Neural cell (in vitro differentiated cells): ENCODE results near the gene PDS5B. TPM values are rescaled to one million over a fixed set of nuclear protein-coding genes. Genes with fewer than 3 reads are reported as not detected.

Experiments
- H2AFZ ChIP-seq: fragments of 200-600, 300-800 bp; sonication (generic), shearing (Covaris generic); 2 replicates; pipeline ENCODE4 v1.6.0; 2014; ENCODE audit warnings: low read depth, mild to moderate bottlenecking, antibody characterized with exemption, low read length, moderate library complexity
- H3F3A ChIP-seq: fragments of 200-600 bp; shearing (Covaris generic); 2 replicates; pipeline ENCODE4 v1.6.1; 2016; ENCODE audit warnings: mild to moderate bottlenecking, moderate library complexity, mixed read lengths, antibody characterized with exemption, low read length; ENCODE audit not compliant: insufficient read depth, poor library complexity, severe bottlenecking
- H3K27ac ChIP-seq: fragments of 200-600, 300-800 bp; sonication (generic), shearing (Covaris generic); 2 replicates; pipeline ENCODE4 v1.5.1; 2014; ENCODE audit warnings: mild to moderate bottlenecking, low read length, moderate library complexity
- H3K27me3 ChIP-seq: fragments of 300-800, 200-600 bp; sonication (generic), shearing (Covaris generic); 2 replicates; pipeline ENCODE4 v1.6.0; 2014; ENCODE audit warnings: mild to moderate bottlenecking, low read depth, low read length, moderate library complexity; ENCODE audit not compliant: insufficient read depth
- H3K36me3 ChIP-seq: fragments of 300-800, 200-600 bp; sonication (generic), shearing (Covaris generic); 2 replicates; pipeline ENCODE4 v1.5.1; 2014; ENCODE audit warnings: mild to moderate bottlenecking, antibody characterized with exemption, low read length, moderate library complexity; ENCODE audit not compliant: insufficient read depth
- H3K4me2 ChIP-seq: fragments of 300-800, 200-600 bp; sonication (generic), shearing (Covaris generic); 2 replicates; pipeline ENCODE4 v1.6.0; 2014; ENCODE audit warnings: mild to moderate bottlenecking, low read length
- H3K4me3 ChIP-seq: fragments of 300-800, 200-600 bp; sonication (generic), shearing (Covaris generic); 2 replicates; pipeline ENCODE4 v1.5.1; 2014; ENCODE audit warnings: mild to moderate bottlenecking, low read length, moderate library complexity
- H3K79me2 ChIP-seq: fragments of 200-600 bp; shearing (Covaris generic); replicated peaks from 2 replicates; pipeline ENCODE4 v1.6.0; 2014; ENCODE audit warnings: mild to moderate bottlenecking, low read length, moderate library complexity; ENCODE audit not compliant: insufficient read depth
- H3K9ac ChIP-seq: fragments of 300-800, 200-600 bp; sonication (generic), shearing (Covaris generic); 2 replicates; pipeline ENCODE4 v1.6.1; 2016; ENCODE audit warnings: mild to moderate bottlenecking, low read length, mixed read lengths
- H3K9me2 ChIP-seq: fragments of 200-600 bp; shearing (Covaris generic); 2 replicates; pipeline ENCODE4 v1.6.1; 2016; ENCODE audit warnings: mild to moderate bottlenecking, low read length, mixed read lengths; ENCODE audit not compliant: insufficient read depth
- H3K9me3 ChIP-seq: fragments of 200-600, 300-800 bp; sonication (generic), shearing (Covaris generic); 2 replicates; pipeline ENCODE4 v1.6.1; 2016; ENCODE audit warnings: mild to moderate bottlenecking, mixed run types, low read length, moderate library complexity, mixed read lengths
- H4K20me1 ChIP-seq: fragments of 200-600 bp; shearing (Covaris generic); 2 replicates; pipeline ENCODE4 v1.6.1; 2016; ENCODE audit warnings: mild to moderate bottlenecking, mixed run types; ENCODE audit not compliant: insufficient read depth
- EP300 ChIP-seq: fragments of 450-650 bp; conservative IDR thresholded peaks from 2 replicates; pipeline ENCODE4 v1.6.1; 2014; ENCODE audit warnings: antibody characterized with exemption, mild to moderate bottlenecking, moderate library complexity; ENCODE audit not compliant: poor library complexity, severe bottlenecking
- EZH2 ChIP-seq: fragments of 200-600, 300-800 bp; shearing (Covaris generic), sonication (generic); IDR thresholded peaks from 2 replicates; pipeline ENCODE4 v1.6.1; 2014; ENCODE audit warnings: antibody characterized with exemption, low read length, borderline replicate concordance, mild to moderate bottlenecking; ENCODE audit not compliant: insufficient read depth, poor library complexity, severe bottlenecking
- MXI1 ChIP-seq: fragments of 450-650 bp; conservative IDR thresholded peaks from 2 replicates; pipeline ENCODE4 v1.6.1; 2014; ENCODE audit warnings: antibody characterized with exemption, mild to moderate bottlenecking; ENCODE audit not compliant: poor library complexity, severe bottlenecking
- POLR2AphosphoS5 ChIP-seq: IDR thresholded peaks from 2 replicates; pipeline ENCODE4 v1.6.1; 2012
- RAD21 ChIP-seq: fragments of 450-650 bp; conservative IDR thresholded peaks from 2 replicates; pipeline ENCODE4 v1.6.1; 2014; ENCODE audit warnings: antibody characterized with exemption, mild to moderate bottlenecking, moderate library complexity
- SMC3 ChIP-seq: fragments of 450-650 bp; conservative IDR thresholded peaks from 2 replicates; pipeline ENCODE4 v1.6.1; 2014; ENCODE audit warnings: antibody characterized with exemption, mild to moderate bottlenecking, moderate library complexity; ENCODE audit not compliant: poor library complexity
- TAF1 ChIP-seq: IDR thresholded peaks from 2 replicates; pipeline ENCODE4 v1.6.1; 2012; ENCODE audit warnings: low read depth
- polyA plus RNA-seq: library from polyadenylated mRNA; depleted of rRNA; stranded (reverse); fragments of >200 nt; gene quantifications from 2 replicates; pipeline ENCODE4 v1.2.3, GENCODE V29; 2014
- TF ChIP-seq, protein P1 (sequence below): IDR thresholded peaks from 2 replicates; pipeline ENCODE4 v1.6.1; 2012; ENCODE audit warnings: borderline replicate concordance
- TF ChIP-seq, protein P2 (sequence below): fragments of 450-650 bp; IDR thresholded peaks from 2 replicates; pipeline ENCODE4 v1.5.1; 2014; ENCODE audit warnings: antibody characterized with exemption, mild to moderate bottlenecking, moderate library complexity; ENCODE audit not compliant: poor library complexity, severe bottlenecking

The PDS5B gene
- polyA plus RNA-seq, 1 donor from 2014 or later, result 27.6 TPM

DNA sequence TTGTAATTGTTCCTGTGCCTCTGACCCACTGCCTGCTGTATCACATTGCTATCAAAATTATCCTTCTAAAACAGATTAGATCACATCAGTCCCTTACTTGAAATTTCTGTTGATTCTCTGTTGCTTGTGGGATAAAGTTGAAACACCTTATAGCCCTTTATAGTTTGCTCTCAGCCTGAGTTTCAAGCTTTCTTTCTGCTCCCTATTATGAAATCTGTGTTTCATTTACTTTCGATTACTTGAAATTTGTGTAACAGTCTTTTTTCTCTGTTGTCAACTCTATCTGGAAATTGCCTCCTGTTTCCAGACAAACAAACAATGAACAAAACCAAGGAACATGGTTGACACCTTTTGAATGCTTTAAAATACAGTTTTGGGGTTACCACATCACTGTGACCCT is 167.9 kb downstream of the PDS5B start:
- Histone ChIP-seq H3K9ac (no peak overlapping the region), H3K4me3 (no peak overlapping the region), H3K9me2 (no peaks in the 10 kb centered on the region), H3K4me2 (no peak overlapping the region), H3F3A (no peaks in the 10 kb centered on the region), H3K27me3 (no peaks in the 10 kb centered on the region), H4K20me1 (no peaks in the 10 kb centered on the region), H2AFZ (no peak overlapping the region), H3K9me3 (no peaks in the 10 kb centered on the region), H3K27ac (no peak overlapping the region), H3K79me2 (no peaks in the 10 kb centered on the region), H3K36me3 (peaks cover 14% of the 10 kb centered on the region)
- TF ChIP-seq, protein P1, sequence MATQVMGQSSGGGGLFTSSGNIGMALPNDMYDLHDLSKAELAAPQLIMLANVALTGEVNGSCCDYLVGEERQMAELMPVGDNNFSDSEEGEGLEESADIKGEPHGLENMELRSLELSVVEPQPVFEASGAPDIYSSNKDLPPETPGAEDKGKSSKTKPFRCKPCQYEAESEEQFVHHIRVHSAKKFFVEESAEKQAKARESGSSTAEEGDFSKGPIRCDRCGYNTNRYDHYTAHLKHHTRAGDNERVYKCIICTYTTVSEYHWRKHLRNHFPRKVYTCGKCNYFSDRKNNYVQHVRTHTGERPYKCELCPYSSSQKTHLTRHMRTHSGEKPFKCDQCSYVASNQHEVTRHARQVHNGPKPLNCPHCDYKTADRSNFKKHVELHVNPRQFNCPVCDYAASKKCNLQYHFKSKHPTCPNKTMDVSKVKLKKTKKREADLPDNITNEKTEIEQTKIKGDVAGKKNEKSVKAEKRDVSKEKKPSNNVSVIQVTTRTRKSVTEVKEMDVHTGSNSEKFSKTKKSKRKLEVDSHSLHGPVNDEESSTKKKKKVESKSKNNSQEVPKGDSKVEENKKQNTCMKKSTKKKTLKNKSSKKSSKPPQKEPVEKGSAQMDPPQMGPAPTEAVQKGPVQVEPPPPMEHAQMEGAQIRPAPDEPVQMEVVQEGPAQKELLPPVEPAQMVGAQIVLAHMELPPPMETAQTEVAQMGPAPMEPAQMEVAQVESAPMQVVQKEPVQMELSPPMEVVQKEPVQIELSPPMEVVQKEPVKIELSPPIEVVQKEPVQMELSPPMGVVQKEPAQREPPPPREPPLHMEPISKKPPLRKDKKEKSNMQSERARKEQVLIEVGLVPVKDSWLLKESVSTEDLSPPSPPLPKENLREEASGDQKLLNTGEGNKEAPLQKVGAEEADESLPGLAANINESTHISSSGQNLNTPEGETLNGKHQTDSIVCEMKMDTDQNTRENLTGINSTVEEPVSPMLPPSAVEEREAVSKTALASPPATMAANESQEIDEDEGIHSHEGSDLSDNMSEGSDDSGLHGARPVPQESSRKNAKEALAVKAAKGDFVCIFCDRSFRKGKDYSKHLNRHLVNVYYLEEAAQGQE, result no peak
- TF ChIP-seq SMC3 (no peak), MXI1 (no peak), EZH2 (no peak), RAD21 (no peak), TAF1 (no peak)
- TF ChIP-seq, protein P2, sequence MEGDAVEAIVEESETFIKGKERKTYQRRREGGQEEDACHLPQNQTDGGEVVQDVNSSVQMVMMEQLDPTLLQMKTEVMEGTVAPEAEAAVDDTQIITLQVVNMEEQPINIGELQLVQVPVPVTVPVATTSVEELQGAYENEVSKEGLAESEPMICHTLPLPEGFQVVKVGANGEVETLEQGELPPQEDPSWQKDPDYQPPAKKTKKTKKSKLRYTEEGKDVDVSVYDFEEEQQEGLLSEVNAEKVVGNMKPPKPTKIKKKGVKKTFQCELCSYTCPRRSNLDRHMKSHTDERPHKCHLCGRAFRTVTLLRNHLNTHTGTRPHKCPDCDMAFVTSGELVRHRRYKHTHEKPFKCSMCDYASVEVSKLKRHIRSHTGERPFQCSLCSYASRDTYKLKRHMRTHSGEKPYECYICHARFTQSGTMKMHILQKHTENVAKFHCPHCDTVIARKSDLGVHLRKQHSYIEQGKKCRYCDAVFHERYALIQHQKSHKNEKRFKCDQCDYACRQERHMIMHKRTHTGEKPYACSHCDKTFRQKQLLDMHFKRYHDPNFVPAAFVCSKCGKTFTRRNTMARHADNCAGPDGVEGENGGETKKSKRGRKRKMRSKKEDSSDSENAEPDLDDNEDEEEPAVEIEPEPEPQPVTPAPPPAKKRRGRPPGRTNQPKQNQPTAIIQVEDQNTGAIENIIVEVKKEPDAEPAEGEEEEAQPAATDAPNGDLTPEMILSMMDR, result no peak

DNA sequence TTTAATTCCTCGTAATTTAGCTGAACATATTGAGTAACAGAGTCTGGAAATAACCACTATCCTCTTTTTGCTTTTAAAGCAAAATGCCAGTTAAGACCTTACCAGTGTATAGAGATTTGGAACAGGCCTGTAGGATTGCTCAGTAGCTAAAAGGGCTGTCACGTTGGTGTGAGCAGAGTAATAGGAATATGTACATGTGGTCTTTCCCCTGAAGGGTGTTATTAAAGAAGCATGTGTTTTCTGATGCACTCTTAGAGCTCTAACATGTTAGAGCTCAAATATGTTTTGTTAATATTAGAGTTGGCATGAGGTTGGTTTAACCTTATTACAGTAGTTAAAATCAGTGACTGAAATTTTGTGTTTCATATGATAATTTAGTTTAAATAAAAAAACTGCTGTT is 172.9 kb downstream of the PDS5B start:
- Histone ChIP-seq H2AFZ (no peak overlapping the region), H3K27me3 (no peaks in the 10 kb centered on the region), H3K79me2 (no peaks in the 10 kb centered on the region), H3K9me2 (no peaks in the 10 kb centered on the region), H3K27ac (no peak overlapping the region), H3F3A (no peaks in the 10 kb centered on the region), H3K36me3 (peaks cover 21% of the 10 kb centered on the region), H4K20me1 (no peaks in the 10 kb centered on the region), H3K9ac (no peak overlapping the region), H3K4me3 (no peak overlapping the region), H3K9me3 (no peaks in the 10 kb centered on the region), H3K4me2 (no peak overlapping the region)
- TF ChIP-seq, protein P1, result no peak
- TF ChIP-seq POLR2AphosphoS5 (no peak), EP300 (no peak), MXI1 (no peak), RAD21 (no peak), EZH2 (no peak), TAF1 (no peak), SMC3 (no peak)
- TF ChIP-seq, protein P2, result no peak
